ENCODE data around the gene ERC1.
A peak's percentile ranks its signal among the peaks of the same experiment; 100 is the strongest.

The ERC1 gene

DNA sequence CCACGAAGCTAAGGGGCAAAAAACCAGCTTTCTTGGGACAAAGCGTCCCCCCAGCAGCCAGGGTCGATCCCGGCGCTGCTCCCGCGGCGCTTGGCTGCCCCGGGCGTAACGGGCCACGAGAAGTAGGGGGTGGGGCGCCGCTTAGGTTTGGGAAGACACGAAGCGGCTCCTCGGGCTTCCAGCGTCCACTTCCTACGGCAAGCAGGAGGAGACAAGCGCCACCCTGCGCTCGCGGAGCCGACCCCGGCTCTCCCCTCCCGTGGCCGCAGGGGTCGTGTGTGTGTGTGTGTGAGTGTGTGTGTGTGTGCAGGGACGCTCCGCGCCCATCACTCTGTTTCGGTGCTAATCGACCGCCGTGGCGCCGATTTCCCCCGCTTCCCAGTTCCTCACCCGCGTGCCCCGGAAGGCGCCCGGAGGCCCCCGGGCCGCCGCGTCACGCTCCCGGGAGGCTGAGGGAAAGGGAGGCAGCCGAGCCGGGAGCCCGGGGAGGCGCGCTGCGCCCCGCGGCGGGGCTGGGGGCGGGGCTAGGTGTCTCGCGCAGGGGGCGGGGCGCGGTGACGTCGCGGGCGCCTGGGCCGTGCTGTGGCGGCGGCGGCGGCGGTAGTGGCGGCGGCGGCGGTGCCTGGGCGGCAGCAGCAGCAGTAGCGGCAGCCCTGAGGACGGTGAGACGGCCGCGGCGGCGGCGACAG is at the start of gene ERC1:
Gene ERC1, plus strand, starts transcription at position 563 of the 689 bp plus-strand sequence. CDS start 36,681 bp downstream, outside the sequence.
- peak; percentile 96 for DNase-seq

DNA sequence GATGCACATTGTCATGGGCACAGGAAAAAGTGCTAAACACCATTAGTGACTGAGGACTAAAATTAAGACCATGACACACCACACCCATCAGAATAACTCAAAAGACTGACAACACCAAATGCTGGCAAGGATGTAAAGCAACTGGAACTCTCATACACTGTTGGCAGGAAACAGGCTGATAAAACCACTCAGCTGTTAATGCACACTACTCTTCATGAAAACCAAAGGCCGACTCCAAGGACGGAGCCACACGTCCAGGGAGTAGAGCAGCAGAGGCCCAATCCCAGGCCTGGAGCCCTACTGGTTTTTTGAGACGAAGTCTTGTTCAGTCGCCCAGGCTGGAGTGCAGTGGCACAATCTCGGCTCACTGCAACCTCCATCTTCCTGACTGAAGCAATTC is 48.0 kb upstream of the ERC1 start:
- no peak for DNase-seq

DNA sequence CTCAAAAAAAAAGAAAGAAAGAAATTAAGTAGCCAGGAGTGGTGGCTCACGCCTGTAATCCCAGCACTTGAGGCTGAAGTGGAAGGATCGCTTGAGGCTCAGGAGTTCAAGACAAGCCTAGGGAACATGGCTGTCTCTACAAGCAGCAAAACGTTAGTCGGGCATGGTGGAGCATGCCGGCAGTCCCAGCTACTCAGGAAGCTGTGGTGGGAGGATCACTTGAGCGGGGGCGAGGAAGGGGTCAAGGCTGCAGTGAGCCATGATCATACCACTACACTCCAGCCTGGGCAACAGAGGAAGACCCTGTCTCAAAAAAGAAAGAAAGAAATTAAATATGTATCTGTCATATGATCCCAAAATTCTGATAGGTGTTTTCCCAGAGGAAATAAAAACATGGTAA is 46.8 kb upstream of the ERC1 start:
- no peak for DNase-seq

DNA sequence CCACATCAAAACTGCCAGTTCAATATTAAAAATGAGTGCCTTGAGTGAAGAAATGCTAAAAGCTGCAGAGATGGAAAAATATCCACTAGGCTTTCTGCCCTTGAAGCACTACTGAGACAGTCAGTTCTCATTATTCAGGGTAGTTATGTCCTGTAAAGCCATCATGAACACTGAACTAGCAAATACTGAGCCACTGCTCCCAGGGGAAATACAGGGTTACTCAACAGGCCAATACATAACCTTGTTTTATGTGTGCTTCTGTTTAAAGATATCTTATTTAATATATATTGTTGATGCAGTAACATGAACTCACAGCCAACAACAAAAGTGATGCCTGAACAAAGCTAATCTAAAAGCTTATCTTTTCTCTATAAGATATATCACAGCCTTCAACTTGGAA is 44.8 kb upstream of the ERC1 start:
- DNase-seq = no peak

DNA sequence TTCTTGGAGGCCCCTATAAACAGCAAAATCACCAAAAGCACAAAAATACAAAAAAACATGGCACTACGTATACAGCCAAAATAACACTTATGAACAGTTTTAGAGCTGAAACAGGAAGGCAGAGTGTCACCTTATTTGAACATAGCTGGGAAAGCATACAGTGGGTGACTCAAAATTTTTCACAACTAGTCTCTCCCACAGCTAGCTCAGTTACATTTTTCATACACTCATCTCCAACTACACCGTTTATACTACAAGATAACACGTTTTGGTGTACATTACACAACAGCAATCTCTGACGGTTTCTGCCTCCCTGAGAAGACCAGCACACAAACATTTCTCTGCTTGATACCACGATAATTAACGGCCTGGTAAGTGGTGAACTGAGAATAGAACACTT is 44.4 kb upstream of the ERC1 start:
- no peak for DNase-seq

DNA sequence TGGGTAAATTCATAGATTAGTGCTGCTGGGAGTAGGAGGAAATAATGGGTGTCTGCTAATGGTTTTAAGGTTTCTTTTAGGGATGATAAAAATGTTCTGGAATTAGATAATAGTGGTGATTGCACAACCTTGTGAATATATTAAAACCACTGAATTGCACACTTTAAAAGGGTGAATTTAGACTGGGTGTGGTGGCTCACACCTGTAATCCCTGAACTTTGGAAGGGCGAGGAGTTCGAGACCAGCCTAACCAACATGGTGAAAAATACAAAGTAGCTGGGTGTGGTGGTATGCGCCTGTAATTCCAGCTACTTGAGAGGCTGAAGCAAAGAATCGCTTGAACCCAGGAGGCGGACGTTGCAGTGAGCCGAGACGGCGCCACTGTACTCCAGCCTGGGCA is 42.8 kb upstream of the ERC1 start:
- DNase-seq = no peak

DNA sequence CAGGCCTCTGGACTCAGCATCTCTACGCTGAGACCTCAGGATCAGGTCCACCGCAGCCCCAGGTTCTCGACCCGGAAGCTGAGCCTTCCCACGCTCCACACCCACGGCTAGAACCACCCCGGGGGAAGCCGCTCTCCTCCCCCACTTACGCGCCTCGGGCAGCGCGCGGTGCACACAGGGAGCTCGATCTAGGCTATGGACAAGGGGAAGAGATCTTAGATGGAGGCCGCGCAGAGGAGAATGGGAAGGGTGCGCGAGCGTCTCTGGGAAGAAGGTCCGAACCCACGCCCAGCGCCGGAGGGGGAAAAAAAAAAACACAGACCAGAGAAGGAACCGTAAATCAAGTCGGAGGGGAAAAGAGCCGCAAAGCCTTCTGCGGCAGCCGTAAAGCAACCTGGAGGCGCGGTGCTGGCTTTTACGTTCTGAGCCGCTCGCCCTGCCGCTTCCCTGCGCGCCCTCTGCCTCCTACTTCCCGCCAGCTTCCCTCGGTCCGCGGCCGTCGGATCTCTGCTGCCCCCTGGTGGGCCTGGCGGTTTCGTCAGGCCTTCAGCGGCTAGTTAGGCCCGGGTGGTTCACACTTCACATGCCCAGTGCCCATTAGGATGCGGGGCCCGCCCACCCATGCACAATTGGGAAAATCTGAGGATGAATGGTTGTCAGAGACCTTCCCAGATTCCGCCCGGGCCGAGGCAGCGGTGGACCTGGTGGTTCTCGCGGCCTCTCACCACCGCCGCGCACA is 41.4 kb upstream of the ERC1 start, which contains the start of gene RAD52:
Gene RAD52, minus strand, starts transcription at position 242 of the 739 bp plus-strand sequence. CDS start 16,636 bp downstream, outside the sequence.
- peak; percentile 100 for DNase-seq

DNA sequence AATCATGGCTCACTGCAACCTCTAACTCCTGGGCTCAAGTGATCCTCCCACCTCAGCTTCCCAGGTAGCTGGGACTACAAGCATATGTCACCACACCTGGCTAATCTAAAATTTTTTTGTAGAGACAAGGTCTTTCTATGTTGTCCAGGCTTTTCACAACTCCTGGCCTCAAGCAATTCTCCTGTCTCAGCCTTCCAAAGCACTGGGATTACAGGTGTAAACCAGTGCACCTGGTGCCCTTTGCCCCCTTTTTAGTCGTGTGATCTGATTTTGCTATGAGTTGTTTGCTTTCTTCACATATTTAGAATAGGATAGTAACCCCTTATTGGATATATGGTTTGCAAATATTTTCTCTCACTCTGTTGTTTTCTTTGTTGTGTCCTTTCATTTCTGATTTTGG is 39.8 kb upstream of the ERC1 start:
- no peak for DNase-seq

DNA sequence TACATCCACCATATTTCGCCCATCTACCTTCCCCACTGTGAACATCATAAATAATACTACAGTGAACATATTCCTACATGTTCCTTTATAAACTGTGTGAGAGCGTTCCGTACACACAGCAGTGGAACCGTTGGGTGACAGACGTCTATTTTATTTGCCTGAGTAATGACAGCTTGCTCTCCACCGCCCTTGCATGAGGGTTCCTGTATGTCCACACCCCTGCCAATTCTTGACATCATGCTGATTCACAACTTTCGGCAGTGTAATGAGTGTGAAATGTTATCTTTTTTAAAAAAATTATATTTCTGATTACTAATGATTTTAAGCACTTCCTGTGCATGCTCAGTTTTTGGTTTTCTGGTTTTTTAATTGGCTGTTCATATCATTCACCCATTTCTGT is 37.2 kb upstream of the ERC1 start:
- DNase-seq = no peak

DNA sequence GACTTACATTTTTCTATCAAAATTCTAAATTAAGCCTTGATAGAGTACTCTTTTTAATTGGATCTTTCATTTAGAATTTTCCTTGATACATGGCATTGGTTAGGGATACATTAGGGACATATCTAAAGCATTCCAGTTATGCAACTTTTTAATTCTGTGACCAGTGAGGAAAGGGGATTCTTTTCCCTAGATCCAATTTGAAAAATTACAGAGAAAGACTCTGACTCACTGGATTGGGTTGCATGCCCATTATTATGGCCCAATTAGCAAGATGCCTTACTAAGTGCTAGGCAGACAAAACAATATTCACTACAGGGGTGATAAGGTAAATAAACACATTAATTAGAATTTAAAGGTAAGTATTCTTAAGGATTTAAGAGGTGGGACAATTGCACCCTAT is 36.3 kb upstream of the ERC1 start:
- no peak for DNase-seq

DNA sequence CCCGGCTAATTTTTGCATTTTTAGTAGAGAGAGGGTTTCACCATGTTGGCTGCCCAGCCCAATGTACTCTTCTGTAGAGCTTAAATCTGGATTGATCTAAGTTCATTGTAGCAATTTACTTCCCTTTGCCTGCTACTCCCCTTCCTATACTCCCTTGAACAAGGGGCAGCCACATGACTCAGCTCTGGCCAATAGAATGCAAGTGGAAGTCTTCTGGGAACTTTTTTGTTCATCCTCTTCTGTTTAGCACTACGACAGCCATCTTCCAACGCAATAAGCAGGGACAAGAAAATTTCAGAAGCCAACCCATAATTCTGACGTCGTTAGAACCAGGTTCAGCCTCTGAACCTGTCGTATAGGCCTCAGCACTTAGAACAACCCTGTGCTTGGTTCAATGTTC is 35.1 kb upstream of the ERC1 start:
- DNase-seq = no peak

DNA sequence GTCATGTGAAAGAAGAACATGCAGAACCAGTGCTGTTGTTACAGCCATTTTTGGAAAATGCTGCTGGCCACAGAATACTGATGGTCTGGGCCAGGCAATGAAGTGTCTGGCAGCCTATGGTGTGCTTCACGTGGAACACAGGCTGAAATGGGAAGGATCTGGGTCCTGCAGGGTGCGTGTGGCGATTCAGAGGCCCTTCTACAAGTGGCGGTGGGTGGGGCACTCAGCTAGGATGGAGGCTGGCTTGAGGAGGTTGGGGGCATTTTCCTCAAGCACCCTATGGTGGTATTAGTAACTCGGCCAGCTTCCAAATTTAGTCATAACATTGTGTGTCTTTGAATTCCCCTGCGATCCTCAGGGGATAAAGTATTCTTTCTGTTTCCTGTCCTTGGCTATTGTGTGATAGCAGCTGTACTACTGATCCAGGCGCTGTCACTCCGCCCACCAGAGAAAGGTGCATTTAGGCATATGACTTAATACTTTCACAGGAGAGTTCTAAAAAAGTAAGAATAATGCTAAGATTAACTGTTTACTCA is 32.4 kb upstream of the ERC1 start:
- no peak for DNase-seq

DNA sequence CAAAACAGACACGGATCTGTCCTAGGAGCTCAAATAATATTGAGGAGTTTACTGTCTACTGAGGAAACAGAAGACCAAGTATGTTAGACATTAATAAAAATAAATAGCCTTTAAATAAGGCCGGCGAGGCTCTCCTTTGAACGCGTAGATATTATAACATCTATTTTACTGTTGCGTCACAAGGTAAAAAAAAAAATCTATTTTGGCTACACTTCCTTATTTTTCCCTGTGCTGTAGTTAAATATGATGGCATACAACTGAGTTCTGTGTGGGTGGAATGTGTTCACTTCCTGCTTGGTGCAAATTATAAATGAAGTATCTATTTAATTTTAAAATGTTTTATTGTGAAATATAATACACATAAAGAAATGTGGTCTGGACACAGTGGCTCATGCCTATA is 24.3 kb upstream of the ERC1 start:
- DNase-seq = no peak

DNA sequence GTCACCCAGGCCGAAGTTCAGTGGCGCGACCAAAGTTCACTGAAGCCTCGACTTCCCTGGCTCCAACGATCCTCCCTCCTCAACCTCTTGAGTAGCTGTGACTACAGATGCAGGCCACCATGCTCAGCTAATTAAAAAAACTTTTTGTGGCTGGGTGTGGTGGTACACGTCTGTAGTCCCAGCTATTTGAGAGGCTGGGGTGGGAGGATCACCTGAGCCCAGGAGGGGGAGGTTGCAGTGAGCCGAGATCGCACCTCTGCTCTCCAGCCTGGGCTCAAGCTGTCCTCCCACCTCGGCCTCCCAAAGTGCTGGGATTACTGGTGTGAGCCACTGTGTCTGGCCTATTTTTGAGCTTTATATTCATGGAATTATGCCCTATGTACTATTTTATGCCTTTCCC is 23.4 kb upstream of the ERC1 start:
- no peak for DNase-seq

DNA sequence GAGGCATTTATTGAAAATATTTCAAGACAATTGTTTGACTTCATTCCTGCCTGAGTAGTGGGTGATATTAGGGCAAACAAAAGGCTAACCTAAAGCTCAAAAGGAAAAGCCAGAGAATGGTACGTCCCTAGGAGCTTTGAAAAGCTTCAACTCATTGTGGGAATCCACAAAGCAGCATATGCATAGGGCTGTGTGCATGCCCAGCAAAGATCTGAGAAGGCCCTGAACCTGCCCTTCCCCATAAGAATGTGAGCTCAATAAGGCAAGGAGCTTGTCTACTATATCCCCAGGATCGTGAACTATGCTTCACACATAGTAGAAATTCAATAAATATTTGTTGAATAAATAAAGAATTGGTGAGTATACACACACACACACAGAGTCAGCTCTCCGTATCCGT is 22.5 kb upstream of the ERC1 start:
- no peak for DNase-seq

DNA sequence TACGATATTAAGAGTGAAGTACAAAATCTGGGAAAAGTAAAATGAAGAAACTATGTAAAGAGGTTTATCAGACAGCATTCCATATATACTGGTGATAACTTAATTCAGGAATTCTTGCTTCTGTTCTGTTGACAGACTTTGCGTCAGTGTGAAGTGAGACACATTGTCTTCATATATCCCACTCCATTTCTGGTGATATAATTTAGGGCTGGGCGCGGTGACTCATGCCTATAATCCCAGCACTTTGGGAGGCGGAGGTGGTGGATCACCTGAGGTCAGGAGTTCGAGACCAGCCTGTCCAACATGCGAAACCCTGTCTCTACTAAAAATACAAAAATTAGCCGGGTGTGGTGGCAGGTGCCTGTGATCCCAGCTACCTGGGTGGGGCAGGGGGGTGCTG is 21.2 kb upstream of the ERC1 start:
- no peak for DNase-seq

DNA sequence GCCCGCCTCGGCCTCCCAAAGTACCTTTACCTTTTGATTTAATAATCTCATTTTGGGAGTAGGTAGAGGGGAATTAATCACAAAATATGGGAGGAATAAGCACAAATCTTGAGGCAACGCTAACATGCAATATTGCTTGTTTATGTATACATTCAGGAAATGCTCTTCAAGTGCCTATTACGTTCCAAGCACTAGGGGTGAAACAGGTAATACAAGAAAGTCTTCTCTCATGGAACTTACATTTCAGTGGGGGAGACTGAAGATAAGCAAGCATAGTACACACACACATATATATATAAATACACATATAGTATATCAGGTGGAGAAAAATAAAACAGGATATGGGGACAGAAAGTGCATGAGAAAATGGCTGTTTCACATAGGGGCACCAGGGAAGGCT is 19.0 kb upstream of the ERC1 start:
- DNase-seq = no peak

DNA sequence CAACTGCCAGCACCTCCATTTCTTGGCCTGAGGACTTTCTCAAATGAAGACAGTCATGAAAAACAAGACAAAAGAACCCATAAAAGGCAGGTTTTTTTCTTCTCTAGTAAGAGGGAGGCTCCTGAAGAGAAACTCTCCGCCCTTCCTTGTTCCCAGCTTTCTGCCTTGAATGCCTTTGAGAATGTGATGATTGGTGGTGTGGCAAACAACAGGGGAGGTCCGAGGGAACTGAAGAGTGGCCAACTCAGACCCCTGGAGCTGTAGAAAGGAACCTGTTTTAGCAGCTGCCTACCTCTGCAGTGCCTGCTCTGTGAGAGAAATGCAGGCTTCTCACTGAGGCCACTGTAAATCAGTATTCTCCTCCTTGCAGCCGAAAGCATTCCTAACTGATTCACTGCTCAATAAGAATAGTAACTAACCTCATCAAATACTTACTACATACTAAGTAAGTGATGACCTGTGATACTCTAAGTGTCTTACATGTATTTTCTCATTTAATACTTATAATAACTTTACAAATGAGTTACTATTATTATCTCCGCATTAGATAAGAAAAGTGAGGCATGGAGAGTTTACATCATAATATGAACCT is 16.7 kb upstream of the ERC1 start:
- no peak for DNase-seq

DNA sequence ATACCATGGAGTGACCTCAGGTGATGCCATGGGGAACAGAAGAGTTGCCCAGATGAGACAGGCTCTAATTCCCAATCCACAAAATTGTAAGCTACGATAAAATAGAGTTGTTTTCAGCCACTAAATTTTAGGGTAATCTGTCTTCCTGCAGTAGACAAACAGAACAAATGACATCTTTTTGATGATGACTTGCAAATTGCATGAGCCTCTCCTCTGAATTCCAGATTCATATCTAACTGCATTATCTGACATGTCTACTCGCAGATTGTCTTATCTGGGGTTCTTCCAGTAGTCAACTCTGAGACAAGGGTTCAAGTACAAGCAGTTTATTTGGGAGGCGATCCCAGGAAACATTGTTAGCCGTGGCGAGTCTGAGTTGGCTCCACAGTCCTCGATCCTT is 14.4 kb upstream of the ERC1 start:
- no peak for DNase-seq

DNA sequence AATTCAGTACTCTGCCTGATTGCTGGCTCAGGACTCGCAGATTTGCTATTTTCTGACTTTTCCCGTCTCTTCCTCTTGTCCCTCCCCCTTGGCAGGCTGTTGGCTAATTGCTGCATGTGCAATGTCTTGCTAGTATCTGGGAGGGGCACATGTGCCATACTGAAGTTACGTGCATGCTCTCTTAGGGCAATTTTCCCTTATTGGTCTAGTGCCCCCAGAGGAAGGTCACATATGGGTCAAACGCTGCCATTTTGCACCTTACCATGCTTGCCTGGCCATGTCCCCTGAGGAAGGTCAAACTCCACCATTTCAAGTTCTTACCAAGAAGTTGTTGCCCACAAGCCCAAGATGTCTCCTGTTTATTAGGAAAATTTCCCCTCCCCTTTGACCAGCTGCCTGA is 13.9 kb upstream of the ERC1 start:
- DNase-seq = no peak

DNA sequence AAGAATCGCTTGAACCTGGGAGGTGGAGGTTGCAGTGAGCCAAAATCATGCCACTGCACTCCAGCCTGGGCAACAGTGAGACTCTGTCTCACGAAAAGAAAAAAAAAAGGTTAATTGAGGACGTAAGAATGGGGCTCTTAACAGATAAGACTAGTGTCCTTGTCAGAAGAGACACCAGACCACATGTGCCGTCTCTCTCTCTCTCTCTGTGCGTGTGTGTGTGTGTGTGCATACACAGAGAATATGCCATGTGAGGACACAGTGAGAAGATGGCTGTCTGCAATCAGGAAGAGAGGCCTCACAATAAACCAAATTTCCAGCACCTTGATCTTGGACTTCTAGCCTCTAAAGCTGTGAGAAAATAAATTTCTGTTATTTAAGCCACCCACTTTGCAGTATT is 11.7 kb upstream of the ERC1 start:
- DNase-seq = no peak

DNA sequence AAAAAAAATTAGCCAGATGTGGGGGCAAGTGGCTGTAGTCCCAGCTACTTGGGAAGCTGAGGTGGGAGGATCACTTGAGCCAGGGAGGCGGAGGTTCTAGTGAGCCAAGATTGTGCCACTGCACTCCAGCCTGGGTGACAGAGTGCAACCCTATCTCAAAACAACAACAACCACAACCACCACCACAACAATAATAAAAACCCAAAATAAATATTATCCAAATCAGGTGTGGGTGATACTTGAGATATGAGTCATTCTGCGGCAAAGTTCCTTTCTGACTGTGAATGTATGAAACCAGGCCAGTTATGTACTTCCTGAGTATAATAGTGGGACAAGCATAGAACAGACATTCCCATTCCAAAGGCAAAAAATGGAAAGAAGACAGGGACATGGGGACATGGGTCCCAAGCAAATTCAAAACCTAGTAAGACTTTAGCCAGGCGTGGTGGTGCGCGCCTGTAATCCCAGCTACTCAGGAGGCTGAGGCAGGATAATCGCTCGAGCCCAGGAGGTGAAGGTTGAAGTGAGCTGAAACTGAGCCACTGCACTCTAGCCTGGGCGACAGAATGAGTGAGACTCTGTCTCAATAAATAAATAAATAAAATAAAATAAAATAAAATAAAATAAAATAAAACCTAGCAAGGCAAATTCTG is 9.7 kb upstream of the ERC1 start:
- no peak for DNase-seq

DNA sequence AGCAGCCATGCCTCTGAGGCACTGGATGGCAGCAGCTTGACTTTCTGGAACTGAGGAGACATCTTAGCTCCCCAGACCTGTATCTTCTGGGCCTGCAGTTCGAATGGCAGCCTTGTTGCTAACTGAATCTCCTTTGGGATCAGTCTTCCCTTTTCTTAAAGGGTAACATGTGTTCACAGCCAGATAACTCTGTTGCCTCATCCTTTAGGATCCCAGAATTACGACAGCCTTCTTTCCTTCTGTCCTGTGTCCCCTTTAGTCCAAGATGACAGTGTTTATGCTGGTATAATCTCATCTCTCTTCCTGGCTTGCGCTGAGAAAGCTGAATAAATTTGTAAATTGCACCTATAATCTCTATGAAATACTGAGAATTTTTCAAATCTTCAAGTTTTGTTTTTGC is 9.1 kb upstream of the ERC1 start:
- no peak for DNase-seq

DNA sequence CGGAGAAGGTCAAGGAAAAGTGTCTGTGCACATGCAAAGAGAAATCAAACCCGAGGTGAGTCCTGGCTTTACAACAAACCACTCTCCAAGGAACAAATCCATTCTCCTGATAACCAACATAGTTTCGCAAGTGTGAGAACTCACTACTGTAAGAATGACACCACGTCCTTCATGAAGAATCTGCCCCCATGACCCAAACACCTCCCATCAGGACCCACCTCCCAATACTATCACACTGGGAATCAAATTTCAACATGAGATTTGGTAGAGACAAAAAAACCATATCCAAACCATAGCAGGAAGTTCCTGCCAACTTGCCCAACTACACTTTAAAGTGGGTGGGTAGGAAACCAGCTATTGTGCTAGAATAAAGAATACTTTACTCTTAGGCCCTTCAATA is 2.4 kb upstream of the ERC1 start:
- no peak for DNase-seq

Data from NCI-H1092 treated with DMSO at 0.1 percent for 48 hours (cell line).